Neural progenitor cell (in vitro differentiated cells): ENCODE data around the gene TCF7L1. TPM values are rescaled to one million over a fixed set of nuclear protein-coding genes. Genes with fewer than 3 reads are reported as not detected.
A peak's percentile ranks its signal among the peaks of the same experiment; 100 is the strongest.

Experiments used
- DNase-seq: peaks from one replicate; pipeline ENCODE4 v3.0.0-alpha.2; 2016; ENCODE audit warnings: low spot score
- H2AFZ ChIP-seq: fragments of 200-600 bp; sonication (generic); replicated peaks from 2 replicates; pipeline ENCODE4 v1.6.1; 2016; ENCODE audit warnings: antibody characterized with exemption
- H3F3A ChIP-seq: fragments of 200-600 bp; sonication (generic); 2 replicates; pipeline ENCODE4 v1.6.1; 2016; ENCODE audit warnings: antibody characterized with exemption, low read depth
- H3K27ac ChIP-seq: fragments of 200-600 bp; sonication (generic); 2 replicates; pipeline ENCODE4 v1.5.1; 2016; ENCODE audit warnings: mild to moderate bottlenecking
- H3K27me3 ChIP-seq: fragments of 200-600 bp; sonication (generic); 2 replicates; pipeline ENCODE4 v1.6.1; 2016; ENCODE audit warnings: mild to moderate bottlenecking, moderate library complexity
- H3K36me3 ChIP-seq: fragments of 200-600 bp; sonication (generic); 2 replicates; pipeline ENCODE4 v1.5.1; 2016
- H3K4me1 ChIP-seq: fragments of 200-600 bp; sonication (generic); 2 replicates; pipeline ENCODE4 v1.6.1; 2016; ENCODE audit warnings: mixed run types
- H3K4me2 ChIP-seq: fragments of 200-600 bp; sonication (generic); 2 replicates; pipeline ENCODE4 v1.6.1; 2016
- H3K4me3 ChIP-seq: fragments of 200-600 bp; sonication (generic); 2 replicates; pipeline ENCODE4 v1.5.1; 2016
- H3K79me2 ChIP-seq: fragments of 200-600 bp; sonication (generic); 2 replicates; pipeline ENCODE4 v1.6.1; 2016; ENCODE audit warnings: low read depth
- H3K9ac ChIP-seq: fragments of 200-600 bp; sonication (generic); 2 replicates; pipeline ENCODE4 v1.6.1; 2016
- H3K9me3 ChIP-seq: fragments of 200-600 bp; sonication (generic); 2 replicates; pipeline ENCODE4 v1.5.1; 2016; ENCODE audit warnings: low read depth
- H4K20me1 ChIP-seq: fragments of 200-600 bp; sonication (generic); 2 replicates; pipeline ENCODE4 v1.6.1; 2016; ENCODE audit warnings: low read depth
- H3K27ac Mint-ChIP-seq: 3 replicates; pipeline ENCODE4 v1.8.0; 2021; ENCODE audit warnings: mixed read lengths
- H3K27me3 Mint-ChIP-seq: 2 replicates; pipeline ENCODE4 v1.8.0; 2022; ENCODE audit warnings: low read depth, mild to moderate bottlenecking, inconsistent platforms, moderate library complexity, mixed read lengths; ENCODE audit not compliant: insufficient read depth
- H3K36me3 Mint-ChIP-seq: 3 replicates; pipeline ENCODE4 v1.8.0; 2021; ENCODE audit warnings: mixed read lengths
- H3K4me1 Mint-ChIP-seq: 3 replicates; pipeline ENCODE4 v1.8.0; 2021; ENCODE audit warnings: mixed read lengths
- H3K4me3 Mint-ChIP-seq: 3 replicates; pipeline ENCODE4 v1.8.0; 2021; ENCODE audit warnings: mild to moderate bottlenecking, moderate library complexity, mixed read lengths
- H3K9me3 Mint-ChIP-seq: 3 replicates; pipeline ENCODE4 v1.8.0; 2020; ENCODE audit warnings: mixed read lengths
- EZH2 ChIP-seq: fragments of 200-600 bp; sonication (generic); IDR thresholded peaks from 2 replicates; pipeline ENCODE4 v1.6.1; 2017; ENCODE audit warnings: antibody characterized with exemption, mild to moderate bottlenecking, moderate library complexity
- EZH2phosphoT487 ChIP-seq: fragments of 200-600 bp; sonication (generic); IDR thresholded peaks from 2 replicates; pipeline ENCODE4 v1.6.1; 2017; ENCODE audit warnings: antibody characterized with exemption
- total RNA-seq: library from RNA; depleted of rRNA; stranded (reverse); fragments of >200 nt; gene quantifications from 2 replicates; pipeline ENCODE4 v1.2.3, GENCODE V29; 2015; ENCODE audit warnings: low replicate concordance
- TF ChIP-seq, protein P1 (sequence below): fragments of 200-600 bp; sonication (generic); IDR thresholded peaks from 2 replicates; pipeline ENCODE4 v1.5.1; 2017; ENCODE audit warnings: antibody characterized with exemption, mild to moderate bottlenecking

The TCF7L1 gene
- total RNA-seq, 1 donor from 2014 or later: 1.0 TPM

DNA sequence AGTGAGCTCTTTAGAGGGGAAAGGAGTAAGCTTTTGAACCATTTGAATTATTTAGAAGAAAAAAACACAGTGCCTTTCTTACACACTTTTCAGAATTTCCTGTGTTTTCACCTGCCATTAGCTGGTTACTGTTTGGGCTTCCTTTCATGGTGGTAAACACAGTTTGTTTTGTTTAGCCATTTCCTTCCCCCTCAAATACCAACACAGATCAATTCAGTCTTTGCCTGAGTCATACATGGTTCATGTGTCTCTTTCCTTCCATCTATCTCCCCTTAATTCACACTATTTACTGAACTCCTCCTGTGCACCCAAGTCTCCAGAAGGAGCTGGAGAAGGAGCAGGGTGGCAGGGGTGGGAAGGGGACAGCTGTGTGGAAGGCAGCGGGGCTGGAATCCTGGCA lies 45.0 kb downstream of the TCF7L1 start:
- Histone ChIP-seq H3K27ac (no peak overlapping the region), H3K27me3 (no peaks in the 10 kb centered on the region), H3F3A (peaks cover 56% of the 10 kb centered on the region), H4K20me1 (peaks cover 32% of the 10 kb centered on the region), H3K4me2 (no peak overlapping the region), H2AFZ (no peak overlapping the region), H3K4me3 (no peak overlapping the region), H3K9me3 (no peaks in the 10 kb centered on the region), H3K36me3 (no peaks in the 10 kb centered on the region), H3K4me1 (peaks cover 56% of the 10 kb centered on the region), H3K79me2 (peaks cover 56% of the 10 kb centered on the region), H3K9ac (no peak overlapping the region)
- Mint-ChIP-seq H3K27me3 (peaks cover 4% of the 10 kb centered on the region), H3K4me1 (peaks cover 60% of the 10 kb centered on the region), H3K9me3 (no peaks in the 10 kb centered on the region), H3K36me3 (peaks cover 7% of the 10 kb centered on the region), H3K4me3 (no peak overlapping the region), H3K27ac (no peak overlapping the region)
- TF ChIP-seq, protein P1, sequence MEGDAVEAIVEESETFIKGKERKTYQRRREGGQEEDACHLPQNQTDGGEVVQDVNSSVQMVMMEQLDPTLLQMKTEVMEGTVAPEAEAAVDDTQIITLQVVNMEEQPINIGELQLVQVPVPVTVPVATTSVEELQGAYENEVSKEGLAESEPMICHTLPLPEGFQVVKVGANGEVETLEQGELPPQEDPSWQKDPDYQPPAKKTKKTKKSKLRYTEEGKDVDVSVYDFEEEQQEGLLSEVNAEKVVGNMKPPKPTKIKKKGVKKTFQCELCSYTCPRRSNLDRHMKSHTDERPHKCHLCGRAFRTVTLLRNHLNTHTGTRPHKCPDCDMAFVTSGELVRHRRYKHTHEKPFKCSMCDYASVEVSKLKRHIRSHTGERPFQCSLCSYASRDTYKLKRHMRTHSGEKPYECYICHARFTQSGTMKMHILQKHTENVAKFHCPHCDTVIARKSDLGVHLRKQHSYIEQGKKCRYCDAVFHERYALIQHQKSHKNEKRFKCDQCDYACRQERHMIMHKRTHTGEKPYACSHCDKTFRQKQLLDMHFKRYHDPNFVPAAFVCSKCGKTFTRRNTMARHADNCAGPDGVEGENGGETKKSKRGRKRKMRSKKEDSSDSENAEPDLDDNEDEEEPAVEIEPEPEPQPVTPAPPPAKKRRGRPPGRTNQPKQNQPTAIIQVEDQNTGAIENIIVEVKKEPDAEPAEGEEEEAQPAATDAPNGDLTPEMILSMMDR: no peak
- TF ChIP-seq EZH2 (no peak), EZH2phosphoT487 (no peak)
- DNase-seq: no peak

DNA sequence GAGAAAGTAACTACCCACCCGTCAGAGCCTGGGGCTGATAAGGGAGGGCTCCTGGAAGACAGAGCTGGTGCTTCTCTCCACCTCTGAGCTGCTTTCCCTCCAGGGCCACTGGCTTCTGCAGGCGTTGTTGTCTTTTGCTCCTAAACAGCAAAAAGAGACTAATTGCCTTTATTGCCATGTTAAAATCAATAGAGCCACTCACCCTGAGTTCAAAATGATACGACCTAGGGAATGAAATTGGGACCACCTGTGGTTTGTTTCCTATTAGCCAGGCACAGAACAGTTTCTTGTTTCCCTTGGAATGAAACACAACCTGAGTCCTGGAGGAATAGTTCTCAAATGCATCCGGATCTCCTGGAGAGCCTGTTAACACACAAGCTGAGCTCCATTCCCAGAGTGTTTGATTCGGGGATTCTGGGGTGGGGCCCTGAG lies 45.8 kb downstream of the TCF7L1 start:
- H2AFZ ChIP-seq: no peak overlapping the region
- H3K27ac ChIP-seq: peak overlapping the region; percentile 19
- no peak overlapping the region for H3K4me3 ChIP-seq
- Mint-ChIP-seq H3K27ac (no peak overlapping the region), H3K4me3 (no peak overlapping the region), H3K4me1 (peaks cover 60% of the 10 kb centered on the region), H3K27me3 (peaks cover 4% of the 10 kb centered on the region), H3K9me3 (no peaks in the 10 kb centered on the region), H3K36me3 (peaks cover 9% of the 10 kb centered on the region)
- H3F3A ChIP-seq: peaks cover 56% of the 10 kb centered on the region
- DNase-seq: peak; percentile 30
- peaks cover 54% of the 10 kb centered on the region for H3K79me2 ChIP-seq
- TF ChIP-seq EZH2phosphoT487 (no peak), EZH2 (no peak)
- TF ChIP-seq, protein P1: no peak
- no peaks in the 10 kb centered on the region for H3K36me3 ChIP-seq
- H3K9ac ChIP-seq: no peak overlapping the region
- H4K20me1 ChIP-seq: peaks cover 32% of the 10 kb centered on the region
- peaks cover 55% of the 10 kb centered on the region for H3K4me1 ChIP-seq
- peak overlapping the region; percentile 54 for H3K4me2 ChIP-seq
- no peaks in the 10 kb centered on the region for H3K27me3 ChIP-seq
- H3K9me3 ChIP-seq: no peaks in the 10 kb centered on the region

DNA sequence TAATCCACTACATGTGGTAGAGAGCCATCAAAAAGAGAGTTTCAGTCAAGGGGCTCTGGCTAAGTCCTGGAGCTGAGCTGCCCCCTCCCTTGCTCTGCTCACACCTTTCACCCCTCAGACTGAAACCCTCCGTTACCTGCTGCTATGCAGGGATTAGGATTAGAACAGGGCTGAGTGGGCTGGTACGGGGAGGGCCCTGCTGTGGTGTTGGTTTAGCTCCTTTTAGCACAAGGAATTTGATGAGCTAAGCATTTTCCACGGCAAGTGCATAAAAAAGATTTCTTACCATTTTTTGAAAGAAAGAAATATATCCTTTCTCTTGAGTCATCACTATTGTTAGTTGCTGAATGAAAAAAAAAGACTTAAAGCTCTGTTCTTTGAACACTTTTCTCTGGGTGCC lies 46.3 kb downstream of the TCF7L1 start:
- H3K9me3 ChIP-seq: no peaks in the 10 kb centered on the region
- no peak overlapping the region for H2AFZ ChIP-seq
- no peak overlapping the region for H3K4me3 ChIP-seq
- no peak overlapping the region for H3K27ac Mint-ChIP-seq
- TF ChIP-seq EZH2phosphoT487 (no peak), EZH2 (no peak)
- TF ChIP-seq, protein P1: no peak
- H3K4me1 ChIP-seq: peaks cover 52% of the 10 kb centered on the region
- peaks cover 32% of the 10 kb centered on the region for H4K20me1 ChIP-seq
- H3K4me1 Mint-ChIP-seq: peaks cover 59% of the 10 kb centered on the region
- no peaks in the 10 kb centered on the region for H3K27me3 ChIP-seq
- no peaks in the 10 kb centered on the region for H3K36me3 ChIP-seq
- H3K27me3 Mint-ChIP-seq: peaks cover 4% of the 10 kb centered on the region
- peak; percentile 50 for DNase-seq
- H3K9me3 Mint-ChIP-seq: no peaks in the 10 kb centered on the region
- H3F3A ChIP-seq: peaks cover 56% of the 10 kb centered on the region
- H3K4me3 Mint-ChIP-seq: no peak overlapping the region
- H3K4me2 ChIP-seq: peak overlapping the region; percentile 54
- H3K9ac ChIP-seq: no peak overlapping the region
- peaks cover 10% of the 10 kb centered on the region for H3K36me3 Mint-ChIP-seq
- peaks cover 48% of the 10 kb centered on the region for H3K79me2 ChIP-seq
- H3K27ac ChIP-seq: no peak overlapping the region
